Cardiac muscle cell (in vitro differentiated cells and primary cell): ENCODE data around the gene CENPP. TPM values are rescaled to one million over a fixed set of nuclear protein-coding genes. Genes with fewer than 3 reads are reported as not detected.

Experiments used
- DNase-seq, 2 donors: peaks; one replicate each; pipeline versions ENCODE4 v3.0.0 to v3.0.0-alpha.2; 2010 to 2017; ENCODE audit warnings: low read depth in 1 of 2, low spot score in 1 of 2
- H3K27ac ChIP-seq: fragments of 200-600 bp; sonication (generic); 2 replicates; pipeline ENCODE4 v1.5.1; 2016
- H3K27me3 ChIP-seq: fragments of 200-600 bp; sonication (generic); 2 replicates; pipeline ENCODE4 v1.6.0; 2016; ENCODE audit warnings: control low read depth
- H3K36me3 ChIP-seq: fragments of 200-600 bp; sonication (generic); 2 replicates; pipeline ENCODE4 v1.5.1; 2016; ENCODE audit warnings: control low read depth
- H3K4me1 ChIP-seq: fragments of 200-600 bp; sonication (generic); 2 replicates; pipeline ENCODE4 v1.8.1; 2017; ENCODE audit warnings: low read depth, mild to moderate bottlenecking, mixed run types
- H3K4me3 ChIP-seq: fragments of 200-600 bp; sonication (generic); 2 replicates; pipeline ENCODE4 v1.5.1; 2016; ENCODE audit warnings: mild to moderate bottlenecking
- H3K9me3 ChIP-seq: fragments of 200-600 bp; sonication (generic); 2 replicates; pipeline ENCODE4 v1.5.1; 2017; ENCODE audit warnings: low read depth, mild to moderate bottlenecking, control low read depth
- CTCF ChIP-seq: IDR thresholded peaks from 2 replicates; pipeline ENCODE4 v1.5.1; 2012; ENCODE audit warnings: low read depth, mild to moderate bottlenecking, low read length
- polyA plus RNA-seq: library from polyadenylated mRNA; unstranded; fragments of >200 nt; fragmentation: Nextera tagmentation; extraction: Ambion mirVana; gene quantifications from 2 replicates; pipeline ENCODE4 v1.2.1, GENCODE V29; 2016
- total RNA-seq: library from RNA; depleted of rRNA; stranded (reverse); fragments of >200 nt; gene quantifications from 2 replicates; pipeline ENCODE4 v1.2.3, GENCODE V29; 2016

CENPP gene
- total and polyA plus RNA-seq, 2 experiments from 2014 or later, result 1.6 to 5.0 TPM

GRCh38 chr9:92402360-92402759 lies 76.6 kb downstream of the CENPP start:
- Histone ChIP-seq H3K27ac (no peak overlapping the region), H3K4me3 (no peak overlapping the region), H3K27me3 (no peaks in the 10 kb centered on the region)

GRCh38 chr9:92402826-92403745 lies 77.3 kb downstream of the CENPP start:
- Histone ChIP-seq H3K4me3 (no peak overlapping the region), H3K4me1 (no peaks in the 10 kb centered on the region), H3K27me3 (no peaks in the 10 kb centered on the region), H3K27ac (no peak overlapping the region), H3K9me3 (no peaks in the 10 kb centered on the region), H3K36me3 (no peaks in the 10 kb centered on the region)
- no peak for DNase-seq
- TF ChIP-seq CTCF, result no peak

More at GRCh38 chr9:92402360-92402759, 76.6 kb downstream of the CENPP start:
- Histone ChIP-seq H3K4me1 (no peaks in the 10 kb centered on the region), H3K9me3 (no peaks in the 10 kb centered on the region), H3K36me3 (no peaks in the 10 kb centered on the region)
- no peak for TF ChIP-seq CTCF
- DNase-seq, result no peak

GRCh38 chr9:92404042-92404836 lies 78.5 kb downstream of the CENPP start, which contains the start of gene OGN:
TSS of gene OGN (minus strand) at chr9:92404578. CDS start at chr9:92403407, 1,171 bp downstream.
- no peaks in the 10 kb centered on the region for H3K27me3 ChIP-seq
- H3K27ac ChIP-seq, result no peak within 1 kb of the TSS
- no peaks in the 10 kb centered on the region for H3K9me3 ChIP-seq
- TF ChIP-seq CTCF, result no peak
- H3K36me3 ChIP-seq, result no peaks in the 10 kb centered on the region
- no peak within 1 kb of the TSS for H3K4me3 ChIP-seq
- no peaks in the 10 kb centered on the region for H3K4me1 ChIP-seq
- DNase-seq, result peak in 1 of 2 donors; percentile 53

- no peaks in the 10 kb centered on the region for H3K27me3 ChIP-seq
- H3K4me1 ChIP-seq, result no peaks in the 10 kb centered on the region
- no peak for TF ChIP-seq CTCF
- H3K27ac ChIP-seq, result no peak overlapping the region
- H3K4me3 ChIP-seq, result no peak overlapping the region
- no peaks in the 10 kb centered on the region for H3K36me3 ChIP-seq
- H3K9me3 ChIP-seq, result no peaks in the 10 kb centered on the region
- DNase-seq, result no peak
Observed at GRCh38 chr9:92405818-92406217, 80.1 kb downstream of the CENPP start.

- Histone ChIP-seq H3K4me1 (no peaks in the 10 kb centered on the region), H3K27ac (no peak overlapping the region), H3K27me3 (no peaks in the 10 kb centered on the region), H3K9me3 (no peaks in the 10 kb centered on the region), H3K36me3 (no peaks in the 10 kb centered on the region), H3K4me3 (no peak overlapping the region)
- peak in 1 of 2 donors; percentile 54 for DNase-seq
- TF ChIP-seq CTCF, result no peak
Observed at GRCh38 chr9:92406477-92406876, 80.7 kb downstream of the CENPP start.
